ENCODE data around the gene BEGAIN.

The BEGAIN gene

DNA sequence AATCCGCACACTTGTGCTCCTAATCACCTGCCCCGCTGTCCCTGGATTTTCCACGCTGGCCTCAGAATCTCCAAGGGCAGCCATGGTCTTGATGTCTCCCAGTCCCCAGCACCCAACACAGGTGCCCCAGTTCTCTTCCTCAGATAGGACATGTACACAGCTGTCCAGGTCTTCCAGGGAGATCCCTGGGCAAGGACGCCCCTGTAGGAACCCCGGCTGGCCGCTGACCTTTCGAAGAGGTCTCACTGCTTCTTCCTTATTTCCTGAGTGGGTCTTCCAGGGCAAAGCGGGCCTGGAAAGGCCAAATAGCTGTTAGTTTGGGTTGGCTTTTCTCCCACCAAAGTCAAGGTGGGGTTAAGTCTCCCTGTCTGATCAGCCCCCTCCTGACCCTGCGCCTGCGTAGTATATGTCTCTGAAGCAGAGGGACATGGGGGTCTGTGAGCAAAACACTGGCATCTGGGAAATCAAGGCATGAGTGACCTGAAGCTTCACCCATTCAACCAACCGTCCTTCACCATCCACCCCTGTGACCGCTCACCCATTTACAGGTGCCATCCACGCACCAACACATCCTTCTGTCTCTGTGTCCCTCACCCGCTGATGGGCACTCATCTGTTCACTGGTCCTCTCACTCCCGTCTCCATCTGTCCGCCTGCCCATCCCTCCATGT lies 4.6 kb downstream of the BEGAIN start:
- DNase-seq (ENCODE audit: low spot score) (no peak), FAIRE-seq (no peak)

GRCh38 chr14:100581228-100582145 lies 5.7 kb downstream of the BEGAIN start:
- FAIRE-seq (no peak), DNase-seq (ENCODE audit: low spot score) (no peak)

GRCh38 chr14:100580316-100581227 lies 6.6 kb downstream of the BEGAIN start:
- DNase-seq (ENCODE audit: low spot score) (no peak), FAIRE-seq (no peak)

DNA sequence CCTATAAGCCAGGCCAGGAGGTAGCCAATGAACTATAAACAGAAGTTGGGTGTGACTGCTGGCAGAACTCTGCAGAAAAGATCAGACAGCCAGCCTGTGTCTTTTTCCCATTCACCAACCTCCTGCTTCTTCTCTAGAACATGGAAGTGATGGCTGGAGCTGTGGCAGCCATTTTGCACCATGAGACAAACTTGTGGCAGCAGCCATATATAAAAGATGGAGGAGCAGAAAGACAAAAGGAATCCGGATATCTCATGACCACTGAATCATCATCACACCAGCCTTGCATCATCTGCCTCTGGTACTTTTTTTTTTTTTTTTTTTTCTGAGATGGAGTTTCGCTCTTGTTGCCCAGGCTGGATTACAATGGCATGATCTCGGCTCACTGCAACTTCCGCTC lies 8.7 kb downstream of the BEGAIN start:
- no peak for DNase-seq (ENCODE audit: low spot score)

GRCh38 chr14:100577986-100578431 lies 9.2 kb downstream of the BEGAIN start:
- FAIRE-seq (no peak), DNase-seq (ENCODE audit: low spot score) (no peak)

More for the DNA sequence above, 8.7 kb downstream of the BEGAIN start:
- FAIRE-seq = no peak

- FAIRE-seq (no peak), DNase-seq (ENCODE audit: low spot score) (no peak)
These were observed 9.8 kb downstream of the BEGAIN start for GRCh38 chr14:100577321-100577985.

DNA sequence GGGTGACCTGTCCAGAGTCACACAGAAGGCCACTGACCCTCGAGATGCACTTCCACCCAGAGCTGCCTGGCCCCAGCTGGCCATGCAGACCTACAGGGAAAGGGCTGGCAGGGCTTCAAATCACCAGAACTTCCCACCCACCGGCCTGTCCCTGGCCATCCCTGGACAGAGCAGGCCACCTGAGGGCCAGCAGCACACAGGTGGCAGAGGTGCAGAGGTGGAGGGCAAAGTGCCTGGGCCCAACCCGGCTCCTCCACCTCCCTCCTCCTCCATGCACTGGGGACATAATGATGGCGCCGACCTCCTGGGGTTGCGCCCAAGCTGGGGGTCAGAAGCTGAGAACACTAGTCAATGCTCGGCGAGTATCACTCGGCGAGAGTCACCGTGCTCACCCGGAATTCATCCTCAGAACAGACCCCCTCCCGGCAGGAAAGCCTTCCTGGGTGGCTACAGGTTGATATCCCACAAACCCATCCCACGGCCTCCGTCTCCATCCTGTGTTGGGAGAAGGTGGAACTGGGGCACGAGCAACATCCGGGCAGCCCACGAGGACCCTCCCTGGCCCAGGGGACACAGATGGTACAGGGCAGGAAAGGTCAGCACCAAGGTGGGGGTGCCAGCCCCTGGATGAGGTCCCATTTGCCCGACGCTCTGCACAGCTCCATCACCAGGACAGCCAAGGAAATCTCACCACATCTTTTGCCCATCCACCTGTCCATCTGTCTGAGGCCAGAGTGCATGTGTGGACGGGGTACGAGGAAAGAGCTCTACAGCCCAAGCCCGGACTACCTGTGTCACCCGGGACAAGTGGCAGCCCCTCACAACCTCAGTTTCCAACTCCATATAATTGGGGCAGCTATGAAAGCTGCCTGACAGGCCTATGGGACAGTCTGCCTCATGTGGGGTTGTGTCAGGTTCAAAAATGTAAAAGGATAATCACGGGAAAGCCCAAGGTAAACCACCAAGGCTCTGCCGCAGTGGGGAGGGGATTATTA lies 10.8 kb downstream of the BEGAIN start:
- DNase-seq (ENCODE audit: low spot score) (no peak), FAIRE-seq (no peak)

- DNase-seq (ENCODE audit: low spot score) (no peak), FAIRE-seq (no peak)
These were observed 11.8 kb downstream of the BEGAIN start for GRCh38 chr14:100575266-100575995.

GRCh38 chr14:100574642-100575031 lies 12.6 kb downstream of the BEGAIN start:
- no peak for FAIRE-seq
- no peak for DNase-seq (ENCODE audit: low spot score)

GRCh38 chr14:100573757-100574641 lies 13.2 kb downstream of the BEGAIN start:
- DNase-seq (ENCODE audit: low spot score) (no peak), FAIRE-seq (no peak)

DNA sequence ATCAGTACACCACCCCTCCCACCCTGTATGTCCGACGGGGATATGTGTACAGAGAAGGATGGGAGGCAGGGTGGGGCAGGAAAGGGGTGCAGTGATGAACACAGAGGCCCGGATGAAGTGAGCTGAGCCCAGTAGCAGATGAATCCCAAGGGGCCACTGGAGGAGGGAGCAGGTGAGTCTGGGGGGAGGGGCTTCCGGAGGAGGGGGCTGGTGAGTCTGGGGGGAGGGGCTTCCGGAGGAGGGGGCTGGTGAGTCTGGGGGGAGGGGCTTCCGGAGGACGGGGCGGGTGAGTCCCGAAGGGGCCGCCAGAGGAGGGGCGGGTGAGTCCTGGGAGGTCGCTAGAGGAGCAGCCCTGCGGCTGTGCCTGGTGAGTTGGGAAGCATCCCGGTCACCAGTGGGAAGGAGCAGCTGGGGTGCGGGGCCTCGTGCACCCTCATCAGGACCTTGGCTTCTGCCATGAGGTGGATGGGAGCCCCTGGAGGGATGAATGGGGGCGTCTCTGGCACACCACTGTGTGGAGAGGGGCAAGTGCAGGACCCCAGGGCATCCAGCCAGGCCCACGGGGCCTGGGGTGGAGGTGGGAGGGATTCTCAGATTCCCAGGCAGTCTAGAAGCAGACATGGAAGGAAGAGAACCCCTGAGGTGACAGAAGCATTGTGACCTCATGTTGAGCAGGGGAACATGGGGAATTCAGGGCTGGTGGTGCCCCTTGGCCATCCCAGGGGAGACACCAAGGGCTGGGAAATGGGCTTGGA lies 14.0 kb downstream of the BEGAIN start:
- FAIRE-seq = no peak

GRCh38 chr14:100572543-100572942 lies 14.7 kb downstream of the BEGAIN start:
- DNase-seq (ENCODE audit: low spot score) = no peak
- FAIRE-seq = no peak

More for the DNA sequence above, 14.0 kb downstream of the BEGAIN start:
- no peak for DNase-seq (ENCODE audit: low spot score)

DNA sequence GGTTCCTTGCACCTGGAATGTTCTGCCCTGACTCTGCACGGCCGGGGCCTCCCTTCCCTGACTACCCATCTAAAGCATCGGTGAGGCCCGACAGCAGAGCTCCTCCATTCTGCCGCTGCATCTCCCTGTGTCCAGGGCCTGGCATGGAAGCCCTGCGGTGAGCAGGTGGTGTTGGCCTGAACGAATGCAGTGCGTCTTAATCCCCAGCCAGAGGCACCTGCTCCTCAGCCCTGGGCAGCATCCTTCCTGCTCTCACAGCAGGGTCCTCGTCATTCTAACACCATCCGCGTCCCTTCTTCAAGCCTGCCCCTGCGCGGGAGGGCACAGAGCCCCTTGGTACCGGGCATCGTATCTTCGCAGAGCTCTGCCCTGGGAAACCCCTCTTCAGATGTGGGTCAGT lies 15.4 kb downstream of the BEGAIN start:
- FAIRE-seq (no peak), DNase-seq (ENCODE audit: low spot score) (no peak)

- DNase-seq (ENCODE audit: low spot score) (no peak), FAIRE-seq (no peak)
These were observed 16.3 kb downstream of the BEGAIN start for GRCh38 chr14:100570726-100571454.

DNA sequence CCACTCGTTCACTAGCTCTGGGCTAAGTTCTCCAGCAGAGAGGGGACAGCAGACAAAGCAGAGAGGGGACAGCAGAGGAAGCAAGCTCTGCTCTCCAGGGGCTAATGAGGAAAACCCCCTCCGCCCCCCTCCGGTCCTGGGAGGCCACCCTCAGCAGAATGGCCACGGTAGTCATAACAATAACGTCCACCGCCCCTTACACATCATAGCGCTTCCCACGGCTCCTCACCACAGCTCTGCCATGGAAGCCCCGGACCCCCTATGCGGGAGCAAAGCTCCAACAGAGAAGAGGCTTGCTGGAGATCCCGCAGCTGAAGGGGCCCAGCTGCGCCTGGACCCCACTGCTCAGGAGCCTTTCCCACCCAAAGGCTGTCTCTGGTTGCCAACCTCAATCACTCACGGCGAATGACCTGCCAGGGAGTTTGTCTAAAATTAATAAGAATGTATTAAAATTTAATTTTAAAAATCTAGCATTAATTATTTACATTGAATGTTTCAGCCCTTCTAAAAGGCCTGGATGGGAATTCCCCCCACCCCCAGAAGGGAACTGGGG lies 17.4 kb downstream of the BEGAIN start:
- DNase-seq (ENCODE audit: low spot score) (no peak), FAIRE-seq (no peak)

DNA sequence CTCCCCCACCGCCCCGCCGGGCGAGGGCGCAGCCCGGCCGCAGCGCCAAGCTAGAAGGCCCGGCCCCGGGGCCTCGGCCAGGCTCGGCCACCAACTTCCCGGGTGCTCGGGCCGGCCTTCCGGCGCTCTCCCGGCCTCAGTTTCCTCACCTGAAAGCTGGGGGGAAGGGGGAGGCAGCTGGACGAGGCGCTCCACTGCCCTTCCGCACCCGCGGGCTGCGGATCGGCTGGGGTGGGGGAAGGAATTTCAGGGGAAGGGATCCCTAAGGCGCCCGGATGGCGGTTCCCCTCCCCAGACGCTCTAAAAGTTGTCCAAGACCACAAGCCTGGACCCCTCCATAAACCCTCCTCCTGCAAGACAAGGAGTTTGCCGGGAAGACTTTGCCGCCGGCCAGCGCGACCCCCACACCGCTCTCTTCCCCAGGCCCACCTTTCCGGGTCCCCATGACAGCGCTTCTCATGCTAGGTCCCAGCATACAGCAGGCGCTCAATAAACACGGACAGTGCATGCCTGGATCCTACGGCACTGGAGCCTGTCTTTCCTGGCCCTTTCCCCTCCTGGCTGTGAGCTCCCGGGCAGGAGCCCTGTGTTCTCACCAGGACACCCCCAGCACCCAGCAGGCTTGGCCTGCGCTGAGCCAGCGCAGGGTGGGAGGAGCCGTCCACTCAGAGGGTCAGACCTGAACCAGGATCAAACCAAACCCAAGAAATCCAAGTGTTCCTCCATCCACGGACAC lies 18.1 kb downstream of the BEGAIN start:
- FAIRE-seq (no peak), DNase-seq (ENCODE audit: low spot score) (no peak)

All from RCC 7860 (cell line).